ENCODE measurements around the gene RAB40A.

DNA sequence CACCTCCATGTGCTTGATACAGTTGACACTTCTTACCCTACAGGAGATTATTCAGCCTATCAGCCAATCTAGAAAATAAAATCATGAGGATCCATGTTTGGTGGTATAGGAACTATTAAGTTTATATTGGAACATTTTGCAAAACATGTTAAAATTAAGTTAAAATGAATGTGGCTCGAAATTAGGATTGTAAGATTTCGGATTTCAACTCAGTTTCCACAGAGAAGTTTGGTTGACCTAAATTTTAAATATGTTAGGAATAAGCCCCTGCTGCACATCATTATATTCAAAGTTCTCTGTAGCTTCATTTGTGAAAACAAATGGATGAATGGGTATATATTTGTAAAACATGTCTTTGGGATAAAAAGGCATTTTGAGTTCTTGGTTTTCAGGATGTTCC is at the start of gene RAB40A:
- TF ChIP-seq EZH2 (IDR thresholded peaks at IDR 0.05) (no peak), POLR2AphosphoS5 (IDR thresholded peaks at IDR 0.05; ENCODE audit: borderline replicate concordance, low read depth, low read length) (no peak)
